SJSA1 (cell line): ENCODE data around the gene ST6GALNAC1. TPM values are rescaled to one million over a fixed set of nuclear protein-coding genes. Genes with fewer than 3 reads are reported as not detected.

Experiments
- DNase-seq, 2 experiments: peaks; one replicate each; pipeline ENCODE4 v3.0.0-alpha.2; 2015 to 2020; ENCODE audit warnings: low spot score in 2 of 2, low read depth in 1 of 2
- H3K27ac ChIP-seq: fragments of 250-450 bp; sonication (Bioruptor Pico); 2 replicates; pipeline ENCODE4 v1.5.1; 2020; ENCODE audit warnings: mild to moderate bottlenecking, moderate library complexity
- H3K27me3 ChIP-seq: fragments of 250-450 bp; sonication (Bioruptor Pico); replicated peaks from 2 replicates; pipeline ENCODE4 v1.5.1; 2020; ENCODE audit warnings: mild to moderate bottlenecking, moderate library complexity
- H3K36me3 ChIP-seq: fragments of 250-450 bp; sonication (Bioruptor Pico); 2 replicates; pipeline ENCODE4 v1.5.1; 2020; ENCODE audit warnings: mild to moderate bottlenecking
- H3K4me1 ChIP-seq: fragments of 250-450 bp; sonication (Bioruptor Pico); replicated peaks from 2 replicates; pipeline ENCODE4 v1.6.1; 2021; ENCODE audit warnings: mild to moderate bottlenecking
- H3K4me3 ChIP-seq: fragments of 250-450 bp; sonication (Bioruptor Pico); 2 replicates; pipeline ENCODE4 v1.5.1; 2020; ENCODE audit warnings: mild to moderate bottlenecking
- H3K9me3 ChIP-seq: fragments of 250-450 bp; sonication (Bioruptor Pico); replicated peaks from 2 replicates; pipeline ENCODE4 v1.5.1; 2020; ENCODE audit warnings: mild to moderate bottlenecking
- total RNA-seq: library from RNA; depleted of rRNA; stranded (reverse); fragments of >200 nt; shearing (Covaris generic); gene quantifications from 2 replicates; pipeline ENCODE4 v1.2.3, GENCODE V29; 2014

The ST6GALNAC1 gene
- total RNA-seq, 1 experiment from 2014 or later = not detected

- Histone ChIP-seq H3K27ac (no peak overlapping the region), H3K9me3 (no peaks in the 10 kb centered on the region), H3K4me3 (no peak overlapping the region), H3K4me1 (peaks cover 15% of the 10 kb centered on the region), H3K27me3 (no peaks in the 10 kb centered on the region), H3K36me3 (no peaks in the 10 kb centered on the region)
- DNase-seq = no peak
Observed at GRCh38 chr17:76599694-76600460, 43.7 kb downstream of the ST6GALNAC1 start.

DNA sequence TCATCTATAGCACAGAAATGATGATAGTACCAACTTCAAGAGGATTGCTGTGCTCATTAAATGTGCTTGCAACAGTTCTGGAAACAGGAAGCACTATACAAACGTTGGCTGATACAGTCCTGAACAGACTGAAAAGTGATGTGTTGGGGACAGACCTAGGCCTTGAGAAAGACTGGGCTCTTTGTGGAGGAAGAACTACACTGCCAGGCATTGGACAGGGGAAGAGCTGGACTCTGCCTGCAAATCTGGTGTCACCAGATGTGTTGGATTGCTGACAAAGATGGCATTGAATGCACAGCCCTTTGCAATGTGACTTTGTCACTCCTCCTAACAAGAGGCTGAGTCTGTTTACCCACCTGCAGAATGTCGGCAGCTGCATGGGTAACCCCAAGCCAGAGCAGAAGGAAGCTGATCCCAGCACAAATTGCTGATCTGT is 45.5 kb downstream of the ST6GALNAC1 start:
- Histone ChIP-seq H3K4me1 (peaks cover 15% of the 10 kb centered on the region), H3K9me3 (no peaks in the 10 kb centered on the region), H3K4me3 (no peak overlapping the region), H3K36me3 (no peaks in the 10 kb centered on the region), H3K27me3 (no peaks in the 10 kb centered on the region), H3K27ac (no peak overlapping the region)
- no peak for DNase-seq

DNA sequence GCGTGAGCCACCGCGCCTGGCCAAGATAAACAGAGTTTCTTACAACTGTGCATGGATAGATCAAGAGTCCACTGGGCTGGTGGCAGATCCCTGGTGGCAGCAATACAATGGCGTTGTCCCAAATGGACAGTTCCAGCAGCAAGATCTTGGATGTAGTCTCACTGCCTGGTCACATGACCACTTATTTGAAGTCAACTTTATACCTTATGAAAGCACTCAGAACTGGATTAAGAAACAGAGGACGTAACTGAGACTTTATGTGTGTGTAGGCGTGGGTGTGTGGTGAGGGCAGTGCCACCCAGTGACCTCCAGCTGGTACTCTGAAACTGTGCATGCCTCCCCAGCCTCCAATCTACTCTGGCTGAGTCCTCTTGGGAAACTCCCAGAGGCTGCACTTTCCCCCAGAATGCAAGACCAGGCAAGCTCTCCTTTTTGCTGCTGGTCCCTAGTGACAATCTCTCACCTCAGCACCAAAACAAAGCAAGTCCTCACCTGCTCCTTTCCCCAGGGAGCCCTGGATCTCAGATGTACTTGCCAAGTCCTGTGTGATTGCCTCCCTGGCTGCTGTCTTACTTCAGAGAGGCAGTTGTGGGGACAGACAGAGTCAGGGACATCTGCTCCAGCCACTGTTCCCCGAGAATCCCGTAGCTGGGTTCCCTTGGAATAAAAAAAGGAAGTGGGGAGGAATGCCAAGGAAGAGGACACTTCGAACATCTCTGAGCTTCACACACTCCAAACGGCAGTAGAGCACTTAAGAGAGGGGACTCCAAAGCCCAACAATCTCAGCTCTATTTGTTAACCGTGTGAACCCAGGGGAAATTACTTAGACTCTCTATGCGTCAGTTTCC is 46.2 kb downstream of the ST6GALNAC1 start:
- Histone ChIP-seq H3K27ac (no peak overlapping the region), H3K36me3 (no peaks in the 10 kb centered on the region), H3K27me3 (no peaks in the 10 kb centered on the region; the same call in 1 of the 2 replicates), H3K4me1 (peaks cover 15% of the 10 kb centered on the region), H3K4me3 (no peak overlapping the region), H3K9me3 (no peaks in the 10 kb centered on the region)
- no peak for DNase-seq

- H3K4me3 ChIP-seq = no peak overlapping the region
- no peaks in the 10 kb centered on the region for H3K4me1 ChIP-seq
- H3K36me3 ChIP-seq = no peaks in the 10 kb centered on the region
- H3K27ac ChIP-seq = no peak overlapping the region
- H3K9me3 ChIP-seq = no peaks in the 10 kb centered on the region
- DNase-seq = no peak
- H3K27me3 ChIP-seq = no peaks in the 10 kb centered on the region; the same call in 1 of the 2 replicates
Observed at GRCh38 chr17:76594690-76595089, 48.9 kb downstream of the ST6GALNAC1 start.

DNA sequence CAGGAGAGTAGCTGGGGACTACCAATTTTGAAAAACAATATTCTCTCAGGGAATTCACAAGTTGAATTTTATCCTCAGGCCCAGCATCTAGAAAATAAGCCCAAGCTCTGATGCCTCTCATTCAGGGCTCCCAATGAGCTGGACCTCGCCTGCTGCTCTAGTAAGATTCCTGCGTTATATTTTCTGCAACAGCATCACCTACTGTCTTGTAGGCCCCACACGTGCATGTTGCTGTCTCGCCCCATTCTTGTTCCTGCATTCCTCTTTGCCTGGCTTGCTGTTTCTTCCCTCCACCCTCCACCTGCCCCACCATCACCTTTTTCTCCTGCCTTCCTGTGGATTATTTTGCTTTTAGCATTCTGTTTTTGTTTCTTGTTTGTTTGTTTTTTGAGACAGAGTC is 49.6 kb downstream of the ST6GALNAC1 start:
- H3K4me1 ChIP-seq = no peaks in the 10 kb centered on the region
- no peaks in the 10 kb centered on the region for H3K9me3 ChIP-seq
- H3K4me3 ChIP-seq = no peak overlapping the region
- H3K36me3 ChIP-seq = no peaks in the 10 kb centered on the region
- DNase-seq = no peak
- no peaks in the 10 kb centered on the region; the same call in 1 of the 2 replicates for H3K27me3 ChIP-seq
- no peak overlapping the region for H3K27ac ChIP-seq

DNA sequence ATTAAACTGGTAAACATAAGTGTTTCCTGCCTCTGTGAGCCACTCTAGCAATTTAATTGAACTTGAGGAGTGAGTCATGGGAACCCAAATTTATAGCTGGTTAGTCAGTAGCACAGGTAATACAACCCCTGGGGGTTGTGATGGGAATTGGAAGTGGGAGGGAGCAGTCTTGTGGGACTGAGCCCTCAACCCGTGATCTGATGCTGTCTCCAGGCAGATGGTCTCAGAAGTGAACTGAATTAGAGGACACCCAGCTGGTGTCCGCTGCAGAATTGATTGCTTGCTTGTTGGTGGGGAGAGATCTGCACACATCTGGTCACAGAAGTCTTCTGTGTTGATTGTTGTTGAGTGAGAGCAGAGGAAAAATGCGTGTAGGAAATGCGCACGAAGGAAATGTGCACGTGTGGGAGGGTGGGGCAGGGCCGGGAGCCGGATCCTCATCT is 50.2 kb downstream of the ST6GALNAC1 start:
- H3K36me3 ChIP-seq = no peaks in the 10 kb centered on the region
- no peaks in the 10 kb centered on the region; the same call in 1 of the 2 replicates for H3K27me3 ChIP-seq
- no peak overlapping the region for H3K27ac ChIP-seq
- no peak for DNase-seq
- peaks cover 4% of the 10 kb centered on the region; the same call in 1 of the 2 replicates for H3K9me3 ChIP-seq
- H3K4me3 ChIP-seq = no peak overlapping the region
- H3K4me1 ChIP-seq = no peaks in the 10 kb centered on the region

DNA sequence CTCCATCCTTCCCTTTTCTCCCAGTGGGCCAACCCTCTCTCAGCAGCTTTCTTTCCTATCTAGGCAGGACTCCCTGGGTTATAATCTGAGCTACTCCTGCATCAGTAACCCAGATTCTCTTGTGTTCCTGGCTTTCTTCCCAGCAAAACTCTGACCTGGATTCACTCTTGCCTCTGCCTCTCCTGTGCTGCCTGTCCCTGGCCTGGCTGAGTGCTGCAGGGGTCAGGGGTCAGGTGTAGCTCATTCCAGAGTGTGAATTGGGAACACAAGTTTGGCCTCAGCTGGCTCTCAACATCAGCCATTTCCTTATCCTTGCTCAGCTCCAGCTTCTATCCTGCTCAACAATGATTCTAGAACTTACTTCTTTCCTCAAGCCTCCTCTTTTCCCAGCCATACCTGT is 55.4 kb downstream of the ST6GALNAC1 start:
- Histone ChIP-seq H3K4me1 (peaks cover 14% of the 10 kb centered on the region), H3K36me3 (no peaks in the 10 kb centered on the region), H3K9me3 (peaks cover 13% of the 10 kb centered on the region; the same call in 1 of the 2 replicates), H3K27ac (no peak overlapping the region), H3K4me3 (no peak overlapping the region), H3K27me3 (peaks cover 17% of the 10 kb centered on the region)
- DNase-seq = no peak

GRCh38 chr17:76586741-76587487 is 56.6 kb downstream of the ST6GALNAC1 start:
- Histone ChIP-seq H3K36me3 (no peaks in the 10 kb centered on the region), H3K4me1 (peaks cover 14% of the 10 kb centered on the region), H3K27me3 (peaks cover 17% of the 10 kb centered on the region), H3K4me3 (no peak overlapping the region), H3K27ac (no peak overlapping the region), H3K9me3 (peaks cover 13% of the 10 kb centered on the region; the same call in 1 of the 2 replicates)
- DNase-seq = no peak

- Histone ChIP-seq H3K4me1 (peaks cover 14% of the 10 kb centered on the region), H3K36me3 (no peaks in the 10 kb centered on the region), H3K9me3 (peaks cover 13% of the 10 kb centered on the region; the same call in 1 of the 2 replicates), H3K27me3 (peaks cover 17% of the 10 kb centered on the region), H3K4me3 (peak within 1 kb of the TSS; percentile 41), H3K27ac (no peak within 1 kb of the TSS)
- DNase-seq = peak; percentile 72
Observed at GRCh38 chr17:76585649-76586593, 57.6 kb downstream of the ST6GALNAC1 start, which contains the start of gene ST6GALNAC2. Gene ST6GALNAC2, minus strand, starts transcription at chr17:76585860. Its CDS starts 52 bp downstream, at chr17:76585808.

GRCh38 chr17:76585033-76585648 is 58.4 kb downstream of the ST6GALNAC1 start:
- peaks cover 13% of the 10 kb centered on the region; the same call in 1 of the 2 replicates for H3K9me3 ChIP-seq
- peak overlapping the region; percentile 41 for H3K4me3 ChIP-seq
- no peak overlapping the region for H3K27ac ChIP-seq
- H3K27me3 ChIP-seq = peaks cover 17% of the 10 kb centered on the region
- no peaks in the 10 kb centered on the region for H3K36me3 ChIP-seq
- no peak for DNase-seq
- H3K4me1 ChIP-seq = peaks cover 14% of the 10 kb centered on the region

GRCh38 chr17:76584427-76585032 is 59.0 kb downstream of the ST6GALNAC1 start:
- H3K4me1 ChIP-seq = peaks cover 14% of the 10 kb centered on the region
- no peak overlapping the region for H3K4me3 ChIP-seq

GRCh38 chr17:76582660-76583059 is 60.9 kb downstream of the ST6GALNAC1 start:
- peaks cover 14% of the 10 kb centered on the region for H3K4me1 ChIP-seq
- no peak for DNase-seq
- no peak overlapping the region for H3K4me3 ChIP-seq
- peaks cover 9% of the 10 kb centered on the region; the same call in 1 of the 2 replicates for H3K9me3 ChIP-seq
- H3K27me3 ChIP-seq = peaks cover 17% of the 10 kb centered on the region
- no peak overlapping the region for H3K27ac ChIP-seq
- no peaks in the 10 kb centered on the region for H3K36me3 ChIP-seq

More at GRCh38 chr17:76584427-76585032, 59.0 kb downstream of the ST6GALNAC1 start:
- Histone ChIP-seq H3K9me3 (peaks cover 13% of the 10 kb centered on the region; the same call in 1 of the 2 replicates), H3K36me3 (no peaks in the 10 kb centered on the region), H3K27ac (no peak overlapping the region), H3K27me3 (peaks cover 17% of the 10 kb centered on the region)
- no peak for DNase-seq
